GM19455 (cell line): ENCODE data around the gene NKG7.

ENCODE experiments used
- ATAC-seq: cut with Tn5 transposase; IDR thresholded peaks from one replicate; pipeline ENCODE4 v1.9.1; 2021; ENCODE audit not compliant: unreplicated experiment

Gene NKG7

GRCh38 chr19:51391073-51391611, 18.7 kb upstream of the NKG7 start:
- ATAC-seq, result no peak

DNA sequence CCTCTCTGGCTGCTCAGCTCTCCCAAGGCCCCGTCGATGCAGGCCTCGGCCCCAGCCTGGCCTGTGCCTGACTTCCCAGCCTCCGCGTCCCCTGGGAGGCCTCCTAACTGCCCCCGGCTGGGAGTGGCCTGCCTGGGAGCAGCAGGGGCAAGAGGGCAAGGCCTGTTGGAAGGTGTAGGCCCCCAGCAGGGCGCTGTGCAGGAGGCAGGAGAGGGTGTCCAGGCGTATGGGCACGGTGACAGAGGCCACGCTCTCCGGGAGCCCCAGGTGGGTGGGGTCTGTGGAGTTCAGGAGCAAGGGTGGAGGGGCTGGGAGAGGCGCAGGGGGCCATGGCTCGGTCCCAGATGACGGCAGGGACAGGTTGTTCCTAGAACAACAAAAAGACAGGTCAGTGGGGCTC, 16.7 kb upstream of the NKG7 start:
- ATAC-seq, result no peak

- ATAC-seq, result no peak
Observed at GRCh38 chr19:51387924-51388389, 15.5 kb upstream of the NKG7 start, which contains the start of gene LIM2. LIM2 (minus strand) TSS chr19:51387974; CDS start chr19:51387443, 531 bp downstream.

- ATAC-seq, result no peak
Observed at GRCh38 chr19:51386882-51387520, 14.5 kb upstream of the NKG7 start.

GRCh38 chr19:51382004-51382403, 9.6 kb upstream of the NKG7 start:
- ATAC-seq, result no peak

GRCh38 chr19:51380379-51380778, 7.9 kb upstream of the NKG7 start:
- ATAC-seq, result no peak

DNA sequence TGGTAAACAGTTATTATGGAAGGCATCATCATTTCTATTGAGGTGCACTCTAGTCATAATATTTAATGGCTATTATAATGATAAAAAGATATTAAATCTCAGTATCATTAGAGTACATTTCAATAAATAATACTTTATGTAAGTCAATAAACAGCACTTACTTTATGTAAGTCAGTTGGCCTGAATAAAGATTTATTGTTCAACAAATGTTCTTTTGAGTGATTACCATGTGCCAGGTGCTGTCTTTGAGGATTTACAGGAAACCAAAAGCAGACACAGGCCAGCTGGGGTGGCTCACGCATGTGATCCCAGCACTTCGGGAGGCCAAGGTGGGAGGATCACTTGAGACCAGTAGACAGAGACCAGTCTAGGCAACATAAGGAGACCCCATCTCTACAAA, 5.0 kb upstream of the NKG7 start:
- no peak for ATAC-seq

- ATAC-seq, result no peak
Observed at GRCh38 chr19:51375504-51376221, 3.2 kb upstream of the NKG7 start.

DNA sequence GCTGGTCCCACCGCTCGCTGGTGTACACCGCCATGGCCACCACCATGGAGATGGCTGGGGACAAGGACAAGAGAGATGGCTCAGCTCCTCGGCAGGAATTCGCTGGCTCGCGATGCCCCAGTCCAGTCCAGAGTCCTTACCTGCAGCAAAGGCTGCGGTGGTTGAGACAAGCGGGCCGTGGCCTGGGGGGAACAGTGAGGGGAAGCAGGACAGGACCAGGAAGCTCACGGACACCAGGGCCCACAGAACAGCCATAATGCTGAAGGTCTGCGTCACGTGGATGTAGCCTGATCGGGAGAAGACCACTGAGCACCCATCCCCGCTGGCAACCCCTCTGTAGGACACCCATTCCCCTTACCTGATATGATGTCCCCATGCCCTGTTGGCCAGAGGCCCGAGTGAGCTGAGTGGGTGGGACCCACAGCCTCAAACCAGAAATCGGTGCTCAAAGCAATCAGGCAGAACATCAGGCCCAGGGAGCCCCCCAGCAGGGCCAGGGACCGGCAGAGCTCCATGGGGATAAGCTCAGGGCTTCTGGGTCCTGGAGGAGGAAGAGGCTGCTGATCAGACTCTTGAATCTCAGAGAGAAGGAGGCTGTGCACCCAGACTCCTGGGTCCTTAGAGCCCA, 319 bp downstream of the NKG7 start:
- no peak for ATAC-seq

DNA sequence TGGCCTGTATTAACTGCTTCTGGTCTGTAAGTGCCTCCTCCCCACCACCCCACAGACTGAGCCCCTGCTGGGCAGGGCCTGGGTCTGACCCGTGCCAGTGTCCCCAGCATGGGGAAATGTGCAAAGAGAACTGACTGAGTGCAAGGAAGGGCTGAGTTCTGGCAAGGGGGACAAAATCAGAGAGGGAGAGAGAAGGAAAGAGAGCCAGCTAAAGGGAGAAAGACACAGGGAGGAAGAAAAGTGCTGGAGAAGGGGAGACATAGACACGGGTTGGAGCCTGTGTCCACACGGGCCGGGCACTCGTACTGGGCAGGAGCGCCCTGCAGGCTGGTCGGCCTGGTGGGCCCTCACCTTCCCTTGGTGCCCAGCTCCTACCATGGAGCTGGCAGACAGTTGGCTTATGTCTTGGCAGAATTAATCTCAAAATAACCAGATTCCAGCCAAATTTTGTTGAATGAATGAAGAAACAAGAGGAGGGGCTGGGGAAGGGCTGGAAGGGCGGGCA, 1.2 kb downstream of the NKG7 start:
- ATAC-seq, result no peak

- no peak for ATAC-seq
Observed at GRCh38 chr19:51370230-51370629, 2.2 kb downstream of the NKG7 start.

GRCh38 chr19:51368366-51369282, 3.8 kb downstream of the NKG7 start, which contains the start of gene CLDND2:
CLDND2 (minus strand) TSS chr19:51369003; CDS start chr19:51368577, 426 bp downstream.
- ATAC-seq, result no peak

- peak; percentile 73 for ATAC-seq
Observed at GRCh38 chr19:51367565-51368365, 4.7 kb downstream of the NKG7 start.

GRCh38 chr19:51367255-51367564, 5.2 kb downstream of the NKG7 start:
- no peak for ATAC-seq

- no peak for ATAC-seq
Observed at GRCh38 chr19:51366389-51367254, 5.8 kb downstream of the NKG7 start.

GRCh38 chr19:51365965-51366388, 6.5 kb downstream of the NKG7 start, which contains the start of gene ETFB:
ETFB (minus strand) TSS chr19:51366388; CDS start chr19:51366326, 62 bp downstream.
- no peak for ATAC-seq

DNA sequence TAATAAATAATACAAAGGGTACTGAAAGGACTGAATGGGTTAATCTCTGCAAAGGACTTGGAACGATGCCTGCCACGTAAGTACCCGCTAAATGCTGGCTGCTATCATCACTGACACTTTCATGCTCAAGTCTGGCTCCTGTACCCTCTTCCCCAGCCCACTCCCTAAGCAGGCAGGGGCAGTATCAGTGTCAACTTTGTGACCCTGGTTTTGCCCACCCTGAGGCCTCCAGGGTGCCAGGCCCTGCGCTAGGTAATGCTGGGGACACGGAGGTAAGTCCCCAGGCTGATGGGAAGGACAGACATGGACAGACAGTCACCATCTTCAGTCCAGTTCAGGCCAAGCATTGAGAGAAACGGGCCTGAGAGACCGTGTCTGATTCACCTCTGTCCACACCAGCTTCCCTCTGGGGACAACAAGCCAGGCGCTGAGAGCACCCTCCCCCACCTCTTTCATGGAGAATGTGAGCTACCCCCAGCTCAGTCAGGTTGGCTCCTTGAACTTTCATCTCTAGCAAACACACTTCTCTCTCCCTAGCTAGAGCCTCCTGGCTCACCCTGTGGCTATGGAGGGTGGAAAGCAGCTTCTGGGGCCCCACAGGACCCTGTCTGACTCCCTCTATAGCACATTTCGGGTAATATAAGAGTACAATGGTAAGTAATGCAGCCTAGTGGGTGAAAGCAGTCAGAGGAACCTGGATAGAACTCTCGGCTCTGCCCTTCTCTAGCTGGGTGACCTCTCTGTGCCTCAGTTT, 7.1 kb downstream of the NKG7 start:
- ATAC-seq, result no peak
